ENCODE measurements around the gene ATP5F1E. TPM values are rescaled to one million over a fixed set of nuclear protein-coding genes. Genes with fewer than 3 reads are reported as not detected.

ATP5F1E gene
- total RNA-seq, 1 experiment from 2014 or later = 84.8 TPM

DNA sequence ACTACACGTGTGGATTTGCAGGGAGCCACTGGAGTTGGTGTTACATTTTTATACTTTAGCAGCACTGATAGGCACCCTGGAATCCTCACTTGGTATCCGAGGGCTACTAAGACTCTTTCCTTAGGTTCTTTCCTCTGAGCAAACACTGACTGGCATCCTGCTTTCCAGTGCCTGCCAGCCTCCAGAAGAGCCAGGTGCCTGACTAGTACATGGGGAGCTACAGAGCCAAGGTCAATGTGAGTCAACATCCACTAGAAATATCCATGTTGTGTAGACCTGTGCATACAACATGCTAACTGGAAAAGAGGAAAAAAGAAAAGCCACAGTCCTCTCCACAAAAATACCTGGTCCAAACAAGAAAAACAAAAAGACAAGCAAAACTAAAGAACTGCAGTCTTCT is 7.0 kb downstream of the ATP5F1E start:
- H4K20me1 ChIP-seq (ENCODE audit: insufficient read depth) = peaks cover 17% of the 10 kb centered on the region
- H3K9me3 ChIP-seq (ENCODE audit: insufficient read depth, low read depth) = no peaks in the 10 kb centered on the region
- H3K79me2 ChIP-seq (ENCODE audit: low read depth) = peaks cover 54% of the 10 kb centered on the region
- H3K4me3 ChIP-seq = no peak overlapping the region
- no peak for TF ChIP-seq EZH2 (IDR thresholded peaks at IDR 0.05; ENCODE audit: low read depth)
- TF ChIP-seq, protein P1, sequence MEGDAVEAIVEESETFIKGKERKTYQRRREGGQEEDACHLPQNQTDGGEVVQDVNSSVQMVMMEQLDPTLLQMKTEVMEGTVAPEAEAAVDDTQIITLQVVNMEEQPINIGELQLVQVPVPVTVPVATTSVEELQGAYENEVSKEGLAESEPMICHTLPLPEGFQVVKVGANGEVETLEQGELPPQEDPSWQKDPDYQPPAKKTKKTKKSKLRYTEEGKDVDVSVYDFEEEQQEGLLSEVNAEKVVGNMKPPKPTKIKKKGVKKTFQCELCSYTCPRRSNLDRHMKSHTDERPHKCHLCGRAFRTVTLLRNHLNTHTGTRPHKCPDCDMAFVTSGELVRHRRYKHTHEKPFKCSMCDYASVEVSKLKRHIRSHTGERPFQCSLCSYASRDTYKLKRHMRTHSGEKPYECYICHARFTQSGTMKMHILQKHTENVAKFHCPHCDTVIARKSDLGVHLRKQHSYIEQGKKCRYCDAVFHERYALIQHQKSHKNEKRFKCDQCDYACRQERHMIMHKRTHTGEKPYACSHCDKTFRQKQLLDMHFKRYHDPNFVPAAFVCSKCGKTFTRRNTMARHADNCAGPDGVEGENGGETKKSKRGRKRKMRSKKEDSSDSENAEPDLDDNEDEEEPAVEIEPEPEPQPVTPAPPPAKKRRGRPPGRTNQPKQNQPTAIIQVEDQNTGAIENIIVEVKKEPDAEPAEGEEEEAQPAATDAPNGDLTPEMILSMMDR (conservative IDR thresholded peaks at IDR 0.05) = no peak
- H3F3A ChIP-seq (ENCODE audit: insufficient read depth, low read depth) = peaks cover 40% of the 10 kb centered on the region
- POLR2A ChIA-PET (ENCODE audit: unreplicated experiment) = no interaction called here
- CTCF ChIA-PET = no interaction called here
- intact Hi-C loops (cut with micrococcal nuclease; ENCODE audit: unreplicated experiment) = no loop called here
- H3K9me2 ChIP-seq (ENCODE audit: insufficient read depth) = no peaks in the 10 kb centered on the region
- H2AFZ ChIP-seq = no peak overlapping the region
- H3K27me3 ChIP-seq (ENCODE audit: insufficient read depth, low read depth) = no peaks in the 10 kb centered on the region
- H3K4me1 ChIP-seq (replicated peaks; ENCODE audit: insufficient read depth) = peaks cover 47% of the 10 kb centered on the region
- BruUV-seq (replicated peaks) = no TSS peak
- no peak overlapping the region for H3K27ac ChIP-seq
- no peak for DNase-seq
- no peak overlapping the region for H3K4me2 ChIP-seq
- H3K36me3 ChIP-seq (ENCODE audit: low read depth) = peaks cover 51% of the 10 kb centered on the region

DNA sequence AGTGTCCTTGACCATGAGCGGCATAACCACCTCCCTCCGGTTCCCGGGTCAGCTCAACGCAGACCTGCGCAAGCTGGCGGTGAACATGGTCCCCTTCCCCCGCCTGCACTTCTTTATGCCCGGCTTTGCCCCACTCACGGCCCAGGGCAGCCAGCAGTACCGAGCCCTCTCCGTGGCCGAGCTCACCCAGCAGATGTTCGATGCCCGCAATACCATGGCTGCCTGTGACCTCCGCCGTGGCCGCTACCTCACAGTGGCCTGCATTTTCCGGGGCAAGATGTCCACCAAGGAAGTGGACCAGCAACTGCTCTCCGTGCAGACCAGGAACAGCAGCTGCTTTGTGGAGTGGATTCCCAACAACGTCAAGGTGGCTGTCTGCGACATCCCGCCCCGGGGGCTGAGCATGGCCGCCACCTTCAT is 8.0 kb downstream of the ATP5F1E start:
- Histone ChIP-seq H3K4me2 (no peak overlapping the region), H3K27me3 (ENCODE audit: insufficient read depth, low read depth) (no peaks in the 10 kb centered on the region), H3K36me3 (ENCODE audit: low read depth) (peaks cover 43% of the 10 kb centered on the region; the same call in 1 of the 2 replicates), H3K4me1 (replicated peaks; ENCODE audit: insufficient read depth) (peaks cover 37% of the 10 kb centered on the region), H3K27ac (no peak overlapping the region), H3K9me2 (ENCODE audit: insufficient read depth) (no peaks in the 10 kb centered on the region), H3K9me3 (ENCODE audit: insufficient read depth, low read depth) (no peaks in the 10 kb centered on the region), H3F3A (ENCODE audit: insufficient read depth, low read depth) (peaks cover 38% of the 10 kb centered on the region), H3K79me2 (ENCODE audit: low read depth) (peaks cover 44% of the 10 kb centered on the region), H4K20me1 (ENCODE audit: insufficient read depth) (peaks cover 14% of the 10 kb centered on the region), H3K4me3 (no peak overlapping the region), H2AFZ (no peak overlapping the region)
- no peak for DNase-seq
- POLR2A ChIA-PET (ENCODE audit: unreplicated experiment) = no interaction called here
- TF ChIP-seq EZH2 (IDR thresholded peaks at IDR 0.05; ENCODE audit: low read depth) = no peak
- TF ChIP-seq, protein P1 (conservative IDR thresholded peaks at IDR 0.05) = no peak
- CTCF ChIA-PET = no interaction called here
- intact Hi-C loops (cut with micrococcal nuclease; ENCODE audit: unreplicated experiment) = no loop called here
- no TSS peak for BruUV-seq (replicated peaks)

- Histone ChIP-seq H3K27ac (no peak overlapping the region), H3K36me3 (ENCODE audit: low read depth) (peaks cover 38% of the 10 kb centered on the region; the same call in 1 of the 2 replicates), H3K9me3 (ENCODE audit: insufficient read depth, low read depth) (no peaks in the 10 kb centered on the region), H3K4me3 (no peak overlapping the region), H3K79me2 (ENCODE audit: low read depth) (peaks cover 39% of the 10 kb centered on the region), H4K20me1 (ENCODE audit: insufficient read depth) (peaks cover 14% of the 10 kb centered on the region), H3K9me2 (ENCODE audit: insufficient read depth) (no peaks in the 10 kb centered on the region), H3F3A (ENCODE audit: insufficient read depth, low read depth) (peaks cover 38% of the 10 kb centered on the region), H3K4me1 (replicated peaks; ENCODE audit: insufficient read depth) (peaks cover 32% of the 10 kb centered on the region), H3K27me3 (ENCODE audit: insufficient read depth, low read depth) (no peaks in the 10 kb centered on the region), H3K4me2 (no peak overlapping the region), H2AFZ (no peak overlapping the region)
- TF ChIP-seq, protein P1 (conservative IDR thresholded peaks at IDR 0.05) = no peak
- no peak for TF ChIP-seq EZH2 (IDR thresholded peaks at IDR 0.05; ENCODE audit: low read depth)
- BruUV-seq (replicated peaks) = no TSS peak
- intact Hi-C loops (cut with micrococcal nuclease; ENCODE audit: unreplicated experiment) = no loop called here
- POLR2A ChIA-PET (ENCODE audit: unreplicated experiment) = no interaction called here
- DNase-seq = no peak
- CTCF ChIA-PET = no interaction called here
These were observed 8.5 kb downstream of the ATP5F1E start for GRCh38 chr20:59023616-59024015.

Measured in PC-9 (cell line).